ENCODE data around the gene LY86. TPM values are rescaled to one million over a fixed set of nuclear protein-coding genes. Genes with fewer than 3 reads are reported as not detected.
A peak's percentile ranks its signal among the peaks of the same experiment; 100 is the strongest.

The LY86 gene
- not detected in 2 replicates for total RNA-seq
- 0.24 TPM in 1 of 2 replicates, not detected in the other for polyA plus RNA-seq

DNA sequence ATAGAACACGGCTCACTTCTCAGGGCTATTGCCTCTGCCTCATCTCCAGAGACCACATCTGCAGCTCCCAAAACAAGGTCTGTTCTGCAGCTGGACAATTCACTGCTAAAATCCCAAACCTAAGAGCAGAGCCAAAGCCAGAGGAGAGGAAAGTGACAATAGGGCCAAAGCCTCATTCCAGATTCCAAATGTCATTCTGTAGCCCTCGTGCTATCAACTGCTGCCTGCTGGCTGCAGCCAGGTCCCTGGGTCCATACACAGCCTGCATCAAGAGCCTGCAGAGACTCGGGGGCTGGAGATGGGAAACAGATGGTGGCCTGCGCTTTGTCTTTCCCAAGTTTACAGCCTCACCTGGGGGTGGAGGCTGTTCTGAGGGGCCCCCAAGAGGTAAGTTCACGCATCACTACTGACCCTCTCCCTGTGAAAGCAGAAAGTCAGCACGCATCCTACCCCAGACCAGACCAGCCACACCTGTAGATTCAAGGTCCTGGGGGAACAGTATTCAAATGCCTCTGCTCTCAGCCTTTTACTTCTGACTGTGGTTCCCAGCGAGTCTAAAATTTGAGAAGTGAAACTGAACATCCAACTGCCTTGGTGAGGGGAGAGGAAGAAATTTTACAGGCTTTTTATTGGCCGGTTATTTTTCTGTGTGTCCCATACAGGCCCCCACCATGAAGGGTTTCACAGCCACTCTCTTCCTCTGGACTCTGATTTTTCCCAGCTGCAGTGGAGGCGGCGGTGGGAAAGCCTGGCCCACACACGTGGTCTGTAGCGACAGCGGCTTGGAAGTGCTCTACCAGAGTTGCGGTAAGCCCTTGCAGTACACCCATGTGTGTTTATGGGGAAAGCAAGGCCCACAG, at the start of gene LY86:
TSS of gene LY86 (plus strand) at position 657 of the 860 bp plus-strand sequence. CDS start at position 672, 15 bp downstream.
- H3K4me1 ChIP-seq (ENCODE audit: low read depth): no peaks in the 10 kb centered on the region
- TF ChIP-seq, protein P1, sequence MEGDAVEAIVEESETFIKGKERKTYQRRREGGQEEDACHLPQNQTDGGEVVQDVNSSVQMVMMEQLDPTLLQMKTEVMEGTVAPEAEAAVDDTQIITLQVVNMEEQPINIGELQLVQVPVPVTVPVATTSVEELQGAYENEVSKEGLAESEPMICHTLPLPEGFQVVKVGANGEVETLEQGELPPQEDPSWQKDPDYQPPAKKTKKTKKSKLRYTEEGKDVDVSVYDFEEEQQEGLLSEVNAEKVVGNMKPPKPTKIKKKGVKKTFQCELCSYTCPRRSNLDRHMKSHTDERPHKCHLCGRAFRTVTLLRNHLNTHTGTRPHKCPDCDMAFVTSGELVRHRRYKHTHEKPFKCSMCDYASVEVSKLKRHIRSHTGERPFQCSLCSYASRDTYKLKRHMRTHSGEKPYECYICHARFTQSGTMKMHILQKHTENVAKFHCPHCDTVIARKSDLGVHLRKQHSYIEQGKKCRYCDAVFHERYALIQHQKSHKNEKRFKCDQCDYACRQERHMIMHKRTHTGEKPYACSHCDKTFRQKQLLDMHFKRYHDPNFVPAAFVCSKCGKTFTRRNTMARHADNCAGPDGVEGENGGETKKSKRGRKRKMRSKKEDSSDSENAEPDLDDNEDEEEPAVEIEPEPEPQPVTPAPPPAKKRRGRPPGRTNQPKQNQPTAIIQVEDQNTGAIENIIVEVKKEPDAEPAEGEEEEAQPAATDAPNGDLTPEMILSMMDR (IDR thresholded peaks at IDR 0.05; ENCODE audit: low read depth, low read length): no peak
- H3K9me3 ChIP-seq (ENCODE audit: low read depth): no peaks in the 10 kb centered on the region
- H3K27me3 ChIP-seq: no peaks in the 10 kb centered on the region
- no peak within 1 kb of the TSS for H3K4me3 ChIP-seq
- DNase-seq (ENCODE audit: low read depth in 1 of 2, low spot score in 1 of 2): peak in 1 of 2 donors; percentile 1
- no peak within 1 kb of the TSS for H3K27ac ChIP-seq
- H3K36me3 ChIP-seq: no peaks in the 10 kb centered on the region

DNA sequence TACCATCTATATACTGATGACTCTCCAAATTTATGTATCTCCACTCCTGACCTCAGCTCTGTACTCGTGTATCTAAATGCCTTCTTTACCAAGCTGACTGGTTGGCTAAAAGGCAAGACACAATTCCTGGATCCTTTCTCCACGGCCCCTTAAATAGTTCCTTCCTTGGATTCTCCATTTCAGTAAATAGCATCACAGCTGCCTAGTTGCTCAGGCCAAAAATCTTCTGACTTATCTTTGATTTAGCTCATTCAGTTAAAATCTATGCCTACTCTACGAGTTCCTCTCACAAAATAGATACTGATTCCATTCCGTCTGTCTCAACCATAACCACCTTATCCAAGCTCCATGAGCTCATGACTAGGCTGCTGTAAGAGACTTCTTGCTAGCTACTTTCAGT, 49.5 kb upstream of the LY86 start:
- Histone ChIP-seq H3K27ac (no peak overlapping the region), H3K9me3 (ENCODE audit: low read depth) (no peaks in the 10 kb centered on the region), H3K36me3 (no peaks in the 10 kb centered on the region), H3K4me3 (no peak overlapping the region), H3K4me1 (ENCODE audit: low read depth) (peaks cover 3% of the 10 kb centered on the region), H3K27me3 (peaks cover under 1% of the 10 kb centered on the region)
- DNase-seq (ENCODE audit: low read depth in 1 of 2, low spot score in 1 of 2): no peak
- TF ChIP-seq, protein P1 (IDR thresholded peaks at IDR 0.05; ENCODE audit: low read depth, low read length): no peak

DNA sequence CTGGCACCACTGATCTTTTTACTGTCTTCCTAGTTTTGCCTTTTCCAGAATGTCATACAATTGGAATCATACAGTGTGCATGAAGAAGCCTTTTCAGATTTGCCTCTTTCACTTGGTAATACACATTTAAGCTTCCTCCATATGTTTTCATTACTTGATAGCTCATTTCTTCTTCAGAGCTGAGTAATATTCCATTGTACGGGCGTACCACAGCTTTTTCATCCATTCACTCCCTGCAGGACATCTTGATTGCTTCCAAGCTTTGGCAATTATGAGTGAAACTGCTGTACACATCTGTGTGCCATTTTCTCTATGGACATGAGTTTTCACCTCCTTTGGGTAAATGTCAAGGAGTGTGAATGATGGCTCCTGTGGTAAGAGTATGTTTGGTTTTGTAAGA, 46.2 kb upstream of the LY86 start:
- H3K27ac ChIP-seq: no peak overlapping the region
- H3K27me3 ChIP-seq: peaks cover 28% of the 10 kb centered on the region
- TF ChIP-seq, protein P1 (IDR thresholded peaks at IDR 0.05; ENCODE audit: low read depth, low read length): no peak
- DNase-seq (ENCODE audit: low read depth in 1 of 2, low spot score in 1 of 2): no peak
- H3K4me3 ChIP-seq: no peak overlapping the region
- H3K9me3 ChIP-seq (ENCODE audit: low read depth): no peaks in the 10 kb centered on the region
- H3K4me1 ChIP-seq (ENCODE audit: low read depth): peaks cover 3% of the 10 kb centered on the region
- no peaks in the 10 kb centered on the region for H3K36me3 ChIP-seq

DNA sequence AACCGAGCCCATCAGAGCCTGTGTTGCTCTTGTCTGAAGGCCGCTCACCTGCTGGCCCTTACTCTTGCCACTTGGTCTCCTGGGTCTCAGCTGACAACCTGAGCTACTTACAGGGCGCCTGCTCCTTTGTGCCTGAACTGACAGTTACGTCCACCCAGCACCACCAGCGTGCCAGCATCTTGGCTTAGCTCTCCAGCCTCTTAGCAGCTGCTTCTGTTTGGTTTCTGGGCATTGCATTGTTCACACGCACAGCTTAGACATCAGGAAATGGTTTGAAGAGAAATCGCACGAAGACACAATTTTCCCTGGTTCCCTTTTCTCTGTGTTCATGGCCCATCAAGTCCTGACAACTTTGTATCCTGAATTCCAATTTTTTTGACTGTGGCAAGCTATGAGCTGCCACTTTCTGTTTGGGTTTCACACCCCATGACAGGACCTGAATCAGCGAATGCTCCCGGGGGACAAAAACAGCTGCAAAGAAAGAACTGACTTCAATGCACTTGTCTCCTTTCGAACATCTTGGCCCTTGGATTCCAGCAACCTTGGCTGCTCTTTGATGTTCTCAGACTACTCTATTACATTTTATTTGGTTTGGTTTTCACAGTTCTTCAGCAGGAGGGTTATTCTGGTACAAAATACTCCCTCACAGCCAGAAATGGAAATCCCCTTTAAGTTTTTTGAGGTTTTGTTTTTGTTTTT, 45.2 kb upstream of the LY86 start:
- Histone ChIP-seq H3K27me3 (peaks cover 28% of the 10 kb centered on the region), H3K4me1 (ENCODE audit: low read depth) (peaks cover 3% of the 10 kb centered on the region), H3K27ac (no peak overlapping the region), H3K36me3 (no peaks in the 10 kb centered on the region), H3K4me3 (no peak overlapping the region), H3K9me3 (ENCODE audit: low read depth) (no peaks in the 10 kb centered on the region)
- TF ChIP-seq, protein P1 (IDR thresholded peaks at IDR 0.05; ENCODE audit: low read depth, low read length): no peak
- DNase-seq (ENCODE audit: low read depth in 1 of 2, low spot score in 1 of 2): no peak

DNA sequence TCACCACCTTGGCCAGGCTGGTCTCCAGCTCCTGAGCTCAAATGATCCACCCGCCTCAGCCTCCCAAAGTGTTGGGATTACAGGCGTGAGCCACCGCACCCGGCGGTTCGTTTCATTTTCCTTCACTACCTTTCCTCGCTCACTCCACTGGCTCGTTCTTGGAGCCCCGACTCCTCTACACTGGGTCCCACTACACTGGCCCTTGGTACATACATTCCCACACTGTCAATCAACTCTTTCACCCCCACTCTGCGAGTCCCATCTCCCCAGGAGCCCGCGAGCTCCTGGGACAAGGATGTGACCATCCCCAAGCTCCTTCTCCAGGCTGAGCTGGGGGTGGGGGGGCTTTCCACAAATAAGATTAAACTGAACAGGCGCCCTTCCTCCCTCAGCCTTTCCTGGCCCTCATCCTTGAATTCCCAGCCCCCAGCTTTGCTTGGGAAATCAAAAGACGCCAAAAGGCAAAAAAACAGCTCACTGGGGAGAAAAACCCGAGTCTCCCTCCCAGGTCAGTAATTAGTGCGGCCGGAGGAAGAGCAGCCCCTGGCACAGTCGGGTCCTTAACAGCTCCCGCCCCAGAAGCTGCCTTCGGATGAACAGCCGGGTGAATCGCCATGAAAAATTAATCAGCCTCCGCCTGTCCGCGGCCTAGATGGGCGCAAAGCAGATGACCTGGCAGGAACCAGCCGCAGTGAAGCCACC, 42.8 kb upstream of the LY86 start:
- TF ChIP-seq, protein P1 (IDR thresholded peaks at IDR 0.05; ENCODE audit: low read depth, low read length): no peak
- DNase-seq (ENCODE audit: low read depth in 1 of 2, low spot score in 1 of 2): peak in 1 of 2 donors; percentile 2
- H3K4me3 ChIP-seq: peak overlapping the region; percentile 22
- peaks cover 3% of the 10 kb centered on the region for H3K4me1 ChIP-seq (ENCODE audit: low read depth)
- H3K9me3 ChIP-seq (ENCODE audit: low read depth): no peaks in the 10 kb centered on the region
- H3K27me3 ChIP-seq: peaks cover 28% of the 10 kb centered on the region
- no peak overlapping the region for H3K27ac ChIP-seq
- H3K36me3 ChIP-seq: no peaks in the 10 kb centered on the region
